H9 (cell line): Measurements from ENCODE around the gene VIPR2. TPM values are rescaled to one million over a fixed set of nuclear protein-coding genes. Genes with fewer than 3 reads are reported as not detected.

Source experiments
- DNase-seq: peaks from one replicate; pipeline ENCODE4 v3.0.0-alpha.2; 2017
- H2AFZ ChIP-seq: one replicate; pipeline ENCODE4 v1.6.1; 2013; ENCODE audit warnings: mild to moderate bottlenecking, low read length, control low read depth, moderate library complexity
- H2AK5ac ChIP-seq: 2 replicates; pipeline ENCODE4 v1.6.1; 2013; ENCODE audit warnings: low read length, control low read depth, mixed read lengths; ENCODE audit not compliant: insufficient read length
- H2BK120ac ChIP-seq: one replicate; pipeline ENCODE4 v1.6.1; 2013; ENCODE audit warnings: low read depth, mild to moderate bottlenecking, low read length, control low read depth, inconsistent platforms; ENCODE audit not compliant: poor library complexity, severe bottlenecking
- H2BK12ac ChIP-seq: 2 replicates; pipeline ENCODE4 v1.6.1; 2013; ENCODE audit warnings: low read length, control low read depth, mixed read lengths, low read depth; ENCODE audit not compliant: insufficient read length
- H2BK15ac ChIP-seq: 2 replicates; pipeline ENCODE4 v1.6.1; 2013; ENCODE audit warnings: low read depth, low read length, control low read depth
- H2BK20ac ChIP-seq: one replicate; pipeline ENCODE4 v1.6.1; 2013; ENCODE audit warnings: low read depth, mild to moderate bottlenecking, low read length, control low read depth, inconsistent platforms; ENCODE audit not compliant: poor library complexity, severe bottlenecking
- H2BK5ac ChIP-seq: 2 replicates; pipeline ENCODE4 v1.6.1; 2013; ENCODE audit warnings: low read length, control low read depth, mixed read lengths; ENCODE audit not compliant: insufficient read length
- H3K14ac ChIP-seq: 2 replicates; pipeline ENCODE4 v1.6.1; 2013; ENCODE audit warnings: low read length, control low read depth; ENCODE audit not compliant: insufficient read depth
- H3K18ac ChIP-seq: 2 replicates; pipeline ENCODE4 v1.6.1; 2013; ENCODE audit warnings: low read depth, mild to moderate bottlenecking, mixed read lengths, low read length, control low read depth; ENCODE audit not compliant: insufficient read length
- H3K23ac ChIP-seq: 2 replicates; pipeline ENCODE4 v1.6.1; 2013; ENCODE audit warnings: low read length, control low read depth, mixed read lengths, low read depth; ENCODE audit not compliant: insufficient read length
- H3K23me2 ChIP-seq: 2 replicates; pipeline ENCODE4 v1.6.1; 2013; ENCODE audit warnings: low read depth, mild to moderate bottlenecking, mixed read lengths, low read length, control low read depth; ENCODE audit not compliant: insufficient read length, poor library complexity, severe bottlenecking
- H3K27ac ChIP-seq: 2 replicates; pipeline ENCODE4 v1.5.1; 2013; ENCODE audit warnings: low read length, control low read depth, mixed read lengths, low read depth; ENCODE audit not compliant: insufficient read length
- H3K27me3 ChIP-seq: 2 replicates; pipeline ENCODE4 v1.6.1; 2013; ENCODE audit warnings: low read length, control low read depth, inconsistent platforms; ENCODE audit not compliant: insufficient read depth
- H3K4ac ChIP-seq: 2 replicates; pipeline ENCODE4 v1.6.1; 2013; ENCODE audit warnings: low read depth, mild to moderate bottlenecking, control low read depth, inconsistent platforms, low read length, moderate library complexity
- H3K4me1 ChIP-seq: 2 replicates; pipeline ENCODE4 v1.6.1; 2013; ENCODE audit warnings: low read length, control low read depth, inconsistent platforms; ENCODE audit not compliant: insufficient read depth
- H3K4me2 ChIP-seq: 2 replicates; pipeline ENCODE4 v1.6.1; 2013; ENCODE audit warnings: low read length, control low read depth, mixed read lengths; ENCODE audit not compliant: insufficient read length, insufficient read depth
- H3K56ac ChIP-seq: 2 replicates; pipeline ENCODE4 v1.6.1; 2013; ENCODE audit warnings: low read depth, mild to moderate bottlenecking, mixed read lengths, low read length, control low read depth; ENCODE audit not compliant: insufficient read length
- H3K79me1 ChIP-seq: 2 replicates; pipeline ENCODE4 v1.6.1; 2013; ENCODE audit warnings: low read depth, mild to moderate bottlenecking, moderate library complexity, low read length, control low read depth, inconsistent platforms; ENCODE audit not compliant: insufficient read depth, poor library complexity, severe bottlenecking
- H3K79me2 ChIP-seq: 2 replicates; pipeline ENCODE4 v1.6.1; 2013; ENCODE audit warnings: low read length, control low read depth, inconsistent platforms; ENCODE audit not compliant: insufficient read depth
- H3K9ac ChIP-seq: 2 replicates; pipeline ENCODE4 v1.6.1; 2013; ENCODE audit warnings: low read length, control low read depth, mixed read lengths; ENCODE audit not compliant: insufficient read length; ENCODE audit errors: extremely low read depth
- H3K9me3 ChIP-seq: one replicate; pipeline ENCODE4 v1.6.1; 2013; ENCODE audit warnings: low read depth, low read length, inconsistent platforms; ENCODE audit not compliant: control insufficient read depth
- H3T11ph ChIP-seq: one replicate; pipeline ENCODE4 v1.6.1; 2013; ENCODE audit warnings: mild to moderate bottlenecking, low read length, control low read depth, inconsistent platforms
- H4K20me1 ChIP-seq: one replicate; pipeline ENCODE4 v1.6.1; 2013; ENCODE audit not compliant: control insufficient read depth, insufficient read length, insufficient read depth
- H4K5ac ChIP-seq: 2 replicates; pipeline ENCODE4 v1.6.1; 2013; ENCODE audit warnings: low read depth, mild to moderate bottlenecking, mixed read lengths, low read length, control low read depth; ENCODE audit not compliant: insufficient read length
- H4K8ac ChIP-seq: replicated peaks from 2 replicates; pipeline ENCODE4 v1.6.1; 2013; ENCODE audit warnings: low read length, control low read depth, mixed read lengths, low read depth; ENCODE audit not compliant: insufficient read length
- H4K91ac ChIP-seq: 2 replicates; pipeline ENCODE4 v1.6.1; 2013; ENCODE audit warnings: low read depth, mild to moderate bottlenecking, moderate library complexity, mixed read lengths, low read length, control low read depth; ENCODE audit not compliant: insufficient read length
- H3K27ac Mint-ChIP-seq, 3 experiments: 2 replicates in 2 of 3; 3 replicates in 1 of 3; pipeline ENCODE4 v1.8.0; 2020 to 2021; ENCODE audit warnings: mixed read lengths in 3 of 3, mild to moderate bottlenecking in 1 of 3, moderate library complexity in 1 of 3
- H3K27me3 Mint-ChIP-seq: 2 replicates; pipeline ENCODE4 v1.8.0; 2021; ENCODE audit warnings: low read depth, mild to moderate bottlenecking, moderate library complexity, mixed read lengths
- H3K36me3 Mint-ChIP-seq, 3 experiments: 2 replicates in 2 of 3; 3 replicates in 1 of 3; pipeline ENCODE4 v1.8.0; 2020 to 2021; ENCODE audit warnings: low read depth in 3 of 3, mixed read lengths in 3 of 3; ENCODE audit not compliant: insufficient read depth in 1 of 3
- H3K4me1 Mint-ChIP-seq, 2 experiments: 2 replicates each; pipeline ENCODE4 v1.8.0; 2020; ENCODE audit warnings: mixed read lengths in 2 of 2
- H3K4me3 Mint-ChIP-seq, 2 experiments: 2 replicates in 1 of 2; 3 replicates in 1 of 2; pipeline ENCODE4 v1.8.0; 2020 to 2021; ENCODE audit warnings: mild to moderate bottlenecking in 2 of 2, mixed read lengths in 2 of 2, moderate library complexity in 1 of 2
- H3K9me3 Mint-ChIP-seq, 2 experiments: 2 replicates in 1 of 2; 3 replicates in 1 of 2; pipeline ENCODE4 v1.8.0; 2020; ENCODE audit warnings: mild to moderate bottlenecking in 2 of 2, mixed read lengths in 2 of 2, moderate library complexity in 1 of 2
- CTCF ChIP-seq: fragments of 200-600 bp; sonication (generic); conservative IDR thresholded peaks from 3 replicates; pipeline ENCODE4 v1.8.0; 2021; ENCODE audit warnings: antibody characterized with exemption, mild to moderate bottlenecking
- WGBS: extraction: QIAGEN DNeasy Blood & Tissue Kit; methylation state at CpG from one replicate; pipeline ENCODE4 v1.1.7; 2013; ENCODE audit warnings: missing lambda C conversion rate, low lambda C conversion rate, mixed read lengths; ENCODE audit not compliant: insufficient read length; ENCODE audit errors: extremely low coverage; 5-methylcytosine and 5-hydroxymethylcytosine counted together
- total RNA-seq: library from RNA; stranded (reverse); gene quantifications from 2 replicates; pipeline ENCODE4 v1.2.1, GENCODE V29; 2021

The VIPR2 gene
- total RNA-seq, 1 experiment from 2014 or later: 1.6 TPM

GRCh38 chr7:159078911-159079270, 65.8 kb downstream of the VIPR2 start:
- Mint-ChIP-seq H3K27ac (no peak overlapping the region), H3K4me1 (peaks cover 3 to 5% of the 10 kb centered on the region in 2 experiments; a peak in 3 of 4 replicates), H3K27me3 (peaks cover 10% of the 10 kb centered on the region; the same call in 1 of the 2 replicates), H3K9me3 (no peaks in the 10 kb centered on the region; a peak in 1 of 5 replicates), H3K4me3 (no peak overlapping the region), H3K36me3 (no peaks in the 10 kb centered on the region)
- H4K91ac ChIP-seq: no peak overlapping the region
- no peak overlapping the region for H2BK120ac ChIP-seq
- H4K8ac ChIP-seq: no peak overlapping the region
- no peak overlapping the region for H3T11ph ChIP-seq
- H3K79me1 ChIP-seq: no peaks in the 10 kb centered on the region
- H2BK20ac ChIP-seq: no peak overlapping the region
- peak; percentile 6 for DNase-seq
- no peak overlapping the region for H3K27ac ChIP-seq
- no peaks in the 10 kb centered on the region for H3K79me2 ChIP-seq
- no CpG with 5 or more reads among the region's 6 CpGs for WGBS
- H2BK15ac ChIP-seq: no peak overlapping the region
- no peaks in the 10 kb centered on the region for H3K23me2 ChIP-seq
- H3K27me3 ChIP-seq: no peaks in the 10 kb centered on the region
- no peak overlapping the region for H2BK12ac ChIP-seq
- no peaks in the 10 kb centered on the region for H4K20me1 ChIP-seq
- H3K9ac ChIP-seq: no peak overlapping the region
- H3K56ac ChIP-seq: no peak overlapping the region
- no peaks in the 10 kb centered on the region for H3K9me3 ChIP-seq
- no peaks in the 10 kb centered on the region for H3K4me1 ChIP-seq
- H4K5ac ChIP-seq: no peak overlapping the region
- no peak overlapping the region for H3K23ac ChIP-seq
- no peak overlapping the region for H3K18ac ChIP-seq
- H2BK5ac ChIP-seq: no peak overlapping the region
- TF ChIP-seq CTCF: no peak
- no peak overlapping the region for H3K14ac ChIP-seq
- H3K4me2 ChIP-seq: no peak overlapping the region
- H2AK5ac ChIP-seq: no peak overlapping the region
- no peak overlapping the region for H2AFZ ChIP-seq
- H3K4ac ChIP-seq: no peak overlapping the region
